GM20000 (cell line): ENCODE measurements around the gene RAMP3.
"Not testable (repeated sequence)": the region's sequence is repeated elsewhere in the genome, so short reads cannot be mapped to it uniquely, and the experiment has no call there.

Experiments
- DNase-seq: peaks from one replicate; pipeline ENCODE4 v3.0.0; 2012; ENCODE audit warnings: low spot score
- TF ChIP-seq, protein P1 (sequence below): IDR thresholded peaks from 2 replicates; pipeline ENCODE4 v1.5.1; 2012; ENCODE audit warnings: mild to moderate bottlenecking, control low read depth; ENCODE audit errors: extremely low read depth, missing control alignments

RAMP3 gene

GRCh38 chr7:45163692-45164052 lies 6.1 kb downstream of the RAMP3 start:
- DNase-seq: no peak

GRCh38 chr7:45164271-45164670 lies 6.7 kb downstream of the RAMP3 start:
- DNase-seq: not testable (repeated sequence)

More at GRCh38 chr7:45163692-45164052, 6.1 kb downstream of the RAMP3 start:
- TF ChIP-seq, protein P1, sequence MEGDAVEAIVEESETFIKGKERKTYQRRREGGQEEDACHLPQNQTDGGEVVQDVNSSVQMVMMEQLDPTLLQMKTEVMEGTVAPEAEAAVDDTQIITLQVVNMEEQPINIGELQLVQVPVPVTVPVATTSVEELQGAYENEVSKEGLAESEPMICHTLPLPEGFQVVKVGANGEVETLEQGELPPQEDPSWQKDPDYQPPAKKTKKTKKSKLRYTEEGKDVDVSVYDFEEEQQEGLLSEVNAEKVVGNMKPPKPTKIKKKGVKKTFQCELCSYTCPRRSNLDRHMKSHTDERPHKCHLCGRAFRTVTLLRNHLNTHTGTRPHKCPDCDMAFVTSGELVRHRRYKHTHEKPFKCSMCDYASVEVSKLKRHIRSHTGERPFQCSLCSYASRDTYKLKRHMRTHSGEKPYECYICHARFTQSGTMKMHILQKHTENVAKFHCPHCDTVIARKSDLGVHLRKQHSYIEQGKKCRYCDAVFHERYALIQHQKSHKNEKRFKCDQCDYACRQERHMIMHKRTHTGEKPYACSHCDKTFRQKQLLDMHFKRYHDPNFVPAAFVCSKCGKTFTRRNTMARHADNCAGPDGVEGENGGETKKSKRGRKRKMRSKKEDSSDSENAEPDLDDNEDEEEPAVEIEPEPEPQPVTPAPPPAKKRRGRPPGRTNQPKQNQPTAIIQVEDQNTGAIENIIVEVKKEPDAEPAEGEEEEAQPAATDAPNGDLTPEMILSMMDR: no peak

DNA sequence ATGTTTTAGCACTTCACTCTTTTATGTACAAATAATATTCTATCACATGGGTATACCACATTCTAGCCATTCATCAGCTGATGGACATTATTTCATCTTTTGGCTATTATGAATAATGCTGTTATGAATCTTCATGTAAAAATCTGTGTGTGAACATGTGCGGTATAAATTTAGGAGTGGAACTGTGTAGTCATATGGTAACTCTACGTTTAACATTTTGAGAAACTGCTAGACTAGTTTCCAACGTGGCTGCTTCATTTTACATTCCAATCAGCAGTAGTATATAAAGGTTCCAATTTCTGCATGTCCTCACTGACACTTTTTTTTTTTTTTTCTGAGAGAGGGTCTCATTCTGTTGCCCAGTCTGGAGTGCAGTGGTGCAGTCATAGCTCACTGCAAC lies 8.3 kb downstream of the RAMP3 start:
- no peak for DNase-seq
- TF ChIP-seq, protein P1: no peak

GRCh38 chr7:45171946-45172345 lies 14.4 kb downstream of the RAMP3 start:
- DNase-seq: no peak
- TF ChIP-seq, protein P1: no peak

- DNase-seq: no peak
- TF ChIP-seq, protein P1: no peak
Measured at GRCh38 chr7:45173596-45174327, 16.2 kb downstream of the RAMP3 start.

- TF ChIP-seq, protein P1: no peak
- DNase-seq: no peak
Measured at GRCh38 chr7:45174328-45174610, 16.7 kb downstream of the RAMP3 start.

DNA sequence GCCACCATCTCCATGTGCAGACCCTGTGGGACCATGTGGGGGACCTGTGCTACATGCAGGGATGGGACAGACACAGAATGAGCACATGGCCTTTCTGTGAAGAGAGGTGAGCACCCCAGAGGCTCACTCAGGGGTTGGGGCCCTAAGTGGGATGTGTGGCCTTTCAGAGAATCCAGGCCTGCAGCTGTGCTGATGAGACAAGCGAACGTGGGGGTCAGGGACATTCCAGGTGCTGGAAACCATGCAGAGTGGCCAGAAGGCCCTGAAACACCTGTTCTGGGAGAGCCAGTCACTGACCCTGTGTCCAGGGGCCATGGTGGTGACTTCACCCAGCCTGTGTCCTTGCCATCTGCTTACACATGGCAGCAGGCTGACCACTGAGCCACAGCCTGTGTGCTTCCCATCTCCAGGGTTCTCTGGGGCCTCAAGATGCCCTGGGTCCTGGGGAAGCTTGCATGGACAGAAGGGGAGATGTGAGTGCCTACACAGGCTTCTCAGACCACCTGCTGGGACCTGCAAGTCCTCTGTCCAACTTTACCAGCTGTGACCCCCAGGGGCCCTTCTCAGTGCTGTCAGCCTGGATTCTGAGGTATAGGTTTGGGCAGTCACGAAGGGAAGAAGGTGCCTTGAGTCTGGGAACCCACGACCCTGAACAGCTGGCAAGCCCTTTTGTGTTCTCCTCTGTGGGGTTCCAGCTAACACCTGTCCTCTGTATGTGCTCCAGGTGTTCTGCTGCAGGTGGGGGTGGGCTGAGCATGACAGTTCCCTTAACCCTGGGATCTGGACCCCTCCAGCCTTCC lies 17.6 kb downstream of the RAMP3 start:
- TF ChIP-seq, protein P1: no peak
- DNase-seq: no peak
